Measurements from ENCODE around the gene TMEM190. TPM values are rescaled to one million over a fixed set of nuclear protein-coding genes. Genes with fewer than 3 reads are reported as not detected.
"Not testable (repeated sequence)": the region's sequence is repeated elsewhere in the genome, so short reads cannot be mapped to it uniquely, and the experiment has no call there.

Gene TMEM190
- total RNA-seq, 1 donor from 2014 or later: not detected

DNA sequence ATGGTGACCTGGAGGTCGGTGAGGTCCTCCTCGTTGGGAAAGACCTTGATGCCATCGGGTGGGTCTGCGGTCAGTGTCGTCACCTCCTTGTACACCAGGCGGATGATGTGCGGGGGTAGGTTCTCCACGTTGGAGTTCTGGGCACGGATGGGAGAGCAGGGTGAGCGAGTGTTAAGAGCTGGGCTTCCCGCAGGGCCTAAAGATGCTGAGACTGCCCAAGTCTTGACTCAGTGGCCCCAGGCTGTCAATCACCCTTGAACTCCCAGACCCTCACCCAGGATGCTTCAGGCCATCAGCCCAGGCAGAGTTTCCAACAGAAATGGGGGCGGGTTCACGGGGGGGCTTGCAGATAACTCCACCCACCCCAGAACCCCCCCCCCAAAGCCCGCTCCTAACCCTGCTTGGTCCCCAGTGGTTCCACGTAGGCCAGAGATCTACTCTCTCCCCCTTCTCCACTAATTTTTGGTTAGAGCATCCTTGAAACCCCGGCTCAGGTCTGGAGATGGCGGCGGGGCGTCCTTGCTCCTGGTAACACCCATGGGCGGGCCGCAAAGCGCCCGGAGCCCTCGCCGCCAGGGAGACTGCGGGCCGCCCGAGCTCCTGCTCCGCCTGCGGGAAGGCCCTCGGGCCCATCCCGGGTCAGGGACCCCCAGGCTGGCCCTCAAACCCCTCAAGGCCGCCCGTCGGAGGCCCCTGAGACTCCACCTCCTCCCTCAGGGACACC is 30.4 kb downstream of the TMEM190 start:
- Histone ChIP-seq H3K27me3 (ENCODE audit: low read depth) (no peaks in the 10 kb centered on the region), H3K4me3 (peak overlapping the region; percentile 98), H3K27ac (replicated peaks) (peak overlapping the region; percentile 97), H3K9me3 (replicated peaks) (no peaks in the 10 kb centered on the region), H3K4me1 (peaks cover 21% of the 10 kb centered on the region), H3K36me3 (peaks cover 29% of the 10 kb centered on the region)
- DNase-seq: peak; percentile 34
- intact Hi-C loops (cut with micrococcal nuclease): no loop called here
- TF ChIP-seq CTCF (IDR thresholded peaks at IDR 0.05; ENCODE audit: borderline replicate concordance): no peak

- peaks cover 21% of the 10 kb centered on the region for H3K4me1 ChIP-seq
- H3K27ac ChIP-seq (replicated peaks): peak within 1 kb of the TSS; percentile 97
- peak; percentile 14 for TF ChIP-seq CTCF (IDR thresholded peaks at IDR 0.05; ENCODE audit: borderline replicate concordance)
- DNase-seq; H3K27me3 ChIP-seq (ENCODE audit: low read depth); H3K9me3 ChIP-seq (replicated peaks); intact Hi-C loops (cut with micrococcal nuclease): not testable (repeated sequence)
- H3K4me3 ChIP-seq: peak within 1 kb of the TSS; percentile 98
- peaks cover 24% of the 10 kb centered on the region for H3K36me3 ChIP-seq
These were observed 30.8 kb downstream of the TMEM190 start, which contains the start of gene UBE2S for GRCh38 chr19:55407550-55407799. TSS of gene UBE2S (minus strand) at chr19:55407788. CDS start at chr19:55407589, 199 bp downstream.

DNA sequence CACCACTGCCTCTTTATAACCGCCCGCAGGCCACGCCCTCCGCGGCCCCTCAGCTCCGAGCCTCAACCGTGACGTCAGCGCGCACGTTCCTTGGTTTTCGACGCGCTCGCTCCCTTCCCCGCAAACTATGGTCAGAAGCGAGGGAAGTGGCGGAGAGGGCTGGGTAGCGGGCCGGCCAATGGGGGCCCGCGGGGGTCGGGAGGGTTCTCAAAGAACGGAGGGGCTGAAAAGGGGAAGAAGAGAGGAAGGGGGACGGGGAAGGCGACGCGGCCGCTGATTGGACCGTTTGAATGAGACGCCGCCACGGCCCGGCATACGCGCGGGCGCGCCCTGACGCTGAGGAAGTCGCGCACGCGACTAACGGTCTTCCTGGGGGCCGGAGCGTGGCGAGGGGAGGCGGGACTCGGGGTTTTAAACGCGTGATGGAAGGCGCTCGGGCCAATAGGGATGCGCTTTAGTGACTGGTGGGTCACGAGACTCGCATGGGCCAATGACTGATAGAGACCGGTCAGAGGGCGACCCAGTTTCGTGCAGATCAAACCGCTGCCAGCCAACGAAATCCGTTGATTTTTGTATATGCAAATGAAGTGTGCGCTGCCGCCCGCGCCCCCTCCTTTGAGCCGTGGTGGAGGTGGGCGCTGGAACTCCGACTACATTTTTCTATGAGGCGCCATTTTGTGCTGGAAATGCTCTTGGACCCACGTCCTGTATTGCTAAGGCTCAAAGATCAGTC is 31.3 kb downstream of the TMEM190 start:
- peaks cover 19% of the 10 kb centered on the region for H3K36me3 ChIP-seq
- TF ChIP-seq CTCF (IDR thresholded peaks at IDR 0.05; ENCODE audit: borderline replicate concordance): no peak
- H3K4me1 ChIP-seq: peaks cover 21% of the 10 kb centered on the region
- peak overlapping the region; percentile 97 for H3K27ac ChIP-seq (replicated peaks)
- peak overlapping the region; percentile 98 for H3K4me3 ChIP-seq
- intact Hi-C loops (cut with micrococcal nuclease): no loop called here
- H3K27me3 ChIP-seq (ENCODE audit: low read depth): no peaks in the 10 kb centered on the region
- peak; percentile 99 for DNase-seq
- H3K9me3 ChIP-seq (replicated peaks): no peaks in the 10 kb centered on the region

GRCh38 chr19:55408533-55408872 is 31.9 kb downstream of the TMEM190 start:
- H3K4me1 ChIP-seq: peaks cover 21% of the 10 kb centered on the region
- intact Hi-C loops (cut with micrococcal nuclease): no loop called here
- H3K4me3 ChIP-seq: peak overlapping the region; percentile 98
- no peaks in the 10 kb centered on the region for H3K9me3 ChIP-seq (replicated peaks)
- H3K27me3 ChIP-seq (ENCODE audit: low read depth): no peaks in the 10 kb centered on the region
- H3K27ac ChIP-seq (replicated peaks): peak overlapping the region; percentile 97
- DNase-seq: no peak
- peaks cover 14% of the 10 kb centered on the region for H3K36me3 ChIP-seq
- no peak for TF ChIP-seq CTCF (IDR thresholded peaks at IDR 0.05; ENCODE audit: borderline replicate concordance)

- H3K27ac ChIP-seq (replicated peaks); intact Hi-C loops (cut with micrococcal nuclease); DNase-seq: not testable (repeated sequence)
These were observed 32.6 kb downstream of the TMEM190 start for GRCh38 chr19:55409179-55409578.

GRCh38 chr19:55410168-55410567 is 33.5 kb downstream of the TMEM190 start:
- no peak for DNase-seq
- peaks cover 7% of the 10 kb centered on the region for H3K36me3 ChIP-seq
- peaks cover 21% of the 10 kb centered on the region for H3K4me1 ChIP-seq
- no peak overlapping the region for H3K27ac ChIP-seq (replicated peaks)
- intact Hi-C loops (cut with micrococcal nuclease): no loop called here
- H3K9me3 ChIP-seq (replicated peaks): no peaks in the 10 kb centered on the region
- no peak for TF ChIP-seq CTCF (IDR thresholded peaks at IDR 0.05; ENCODE audit: borderline replicate concordance)
- H3K4me3 ChIP-seq: no peak overlapping the region
- no peaks in the 10 kb centered on the region for H3K27me3 ChIP-seq (ENCODE audit: low read depth)

More at GRCh38 chr19:55409179-55409578, 32.6 kb downstream of the TMEM190 start:
- H3K4me1 ChIP-seq: peaks cover 21% of the 10 kb centered on the region
- H3K4me3 ChIP-seq; H3K36me3 ChIP-seq; H3K9me3 ChIP-seq (replicated peaks); H3K27me3 ChIP-seq (ENCODE audit: low read depth): not testable (repeated sequence)

Data from left ventricle myocardium inferior (tissue), 1 donor.